ENCODE data around the gene ASCC3.

The ASCC3 gene

GRCh38 chr6:100503043-100503705, 378.0 kb downstream of the ASCC3 start:
- Mint-ChIP-seq H3K4me1 (no peaks in the 10 kb centered on the region), H3K27me3 (ENCODE audit: low read depth, poor library complexity) (no peaks in the 10 kb centered on the region), H3K36me3 (ENCODE audit: low read depth) (no peaks in the 10 kb centered on the region), H3K9me3 (peaks cover 10% of the 10 kb centered on the region), H3K27ac (no peak overlapping the region), H3K4me3 (no peak overlapping the region)
- TF ChIP-seq CTCF (IDR thresholded peaks at IDR 0.05) = no peak
- no peak for DNase-seq

- Mint-ChIP-seq H3K27me3 (ENCODE audit: low read depth, poor library complexity) (no peaks in the 10 kb centered on the region), H3K27ac (no peak overlapping the region), H3K36me3 (ENCODE audit: low read depth) (peaks cover 11% of the 10 kb centered on the region), H3K4me1 (peaks cover 30% of the 10 kb centered on the region), H3K9me3 (peaks cover 38% of the 10 kb centered on the region), H3K4me3 (no peak overlapping the region)
- DNase-seq = no peak
- TF ChIP-seq CTCF (IDR thresholded peaks at IDR 0.05) = no peak
Observed at GRCh38 chr6:100493206-100493888, 387.8 kb downstream of the ASCC3 start.

- H3K9me3 Mint-ChIP-seq = peaks cover 28% of the 10 kb centered on the region
- H3K4me3 Mint-ChIP-seq = no peak overlapping the region
- H3K27ac Mint-ChIP-seq = peak overlapping the region; percentile 82
- peaks cover 30% of the 10 kb centered on the region for H3K4me1 Mint-ChIP-seq
- TF ChIP-seq CTCF (IDR thresholded peaks at IDR 0.05) = no peak
- H3K27me3 Mint-ChIP-seq (ENCODE audit: low read depth, poor library complexity) = no peaks in the 10 kb centered on the region
- no peak for DNase-seq
- H3K36me3 Mint-ChIP-seq (ENCODE audit: low read depth) = peaks cover 11% of the 10 kb centered on the region
Observed at GRCh38 chr6:100491952-100492670, 389.0 kb downstream of the ASCC3 start.

GRCh38 chr6:100490065-100490464, 391.1 kb downstream of the ASCC3 start:
- H3K9me3 Mint-ChIP-seq = peaks cover 19% of the 10 kb centered on the region
- H3K4me1 Mint-ChIP-seq = peaks cover 30% of the 10 kb centered on the region
- peaks cover 11% of the 10 kb centered on the region for H3K36me3 Mint-ChIP-seq (ENCODE audit: low read depth)
- peaks cover 3% of the 10 kb centered on the region for H3K27me3 Mint-ChIP-seq (ENCODE audit: low read depth, poor library complexity)
- DNase-seq = no peak
- H3K27ac Mint-ChIP-seq = no peak overlapping the region
- H3K4me3 Mint-ChIP-seq = no peak overlapping the region
- TF ChIP-seq CTCF (IDR thresholded peaks at IDR 0.05) = no peak

- H3K36me3 Mint-ChIP-seq (ENCODE audit: low read depth) = peaks cover 11% of the 10 kb centered on the region
- DNase-seq = no peak
- H3K4me3 Mint-ChIP-seq = no peak overlapping the region
- no peak for TF ChIP-seq CTCF (IDR thresholded peaks at IDR 0.05)
- H3K4me1 Mint-ChIP-seq = peaks cover 35% of the 10 kb centered on the region
- H3K27ac Mint-ChIP-seq = no peak overlapping the region
- peaks cover 7% of the 10 kb centered on the region for H3K27me3 Mint-ChIP-seq (ENCODE audit: low read depth, poor library complexity)
- H3K9me3 Mint-ChIP-seq = peaks cover 19% of the 10 kb centered on the region
Observed at GRCh38 chr6:100488244-100488643, 392.9 kb downstream of the ASCC3 start.
